ENCODE results near the gene MINK1.
A peak's percentile ranks its signal among the peaks of the same experiment; 100 is the strongest.

DNA sequence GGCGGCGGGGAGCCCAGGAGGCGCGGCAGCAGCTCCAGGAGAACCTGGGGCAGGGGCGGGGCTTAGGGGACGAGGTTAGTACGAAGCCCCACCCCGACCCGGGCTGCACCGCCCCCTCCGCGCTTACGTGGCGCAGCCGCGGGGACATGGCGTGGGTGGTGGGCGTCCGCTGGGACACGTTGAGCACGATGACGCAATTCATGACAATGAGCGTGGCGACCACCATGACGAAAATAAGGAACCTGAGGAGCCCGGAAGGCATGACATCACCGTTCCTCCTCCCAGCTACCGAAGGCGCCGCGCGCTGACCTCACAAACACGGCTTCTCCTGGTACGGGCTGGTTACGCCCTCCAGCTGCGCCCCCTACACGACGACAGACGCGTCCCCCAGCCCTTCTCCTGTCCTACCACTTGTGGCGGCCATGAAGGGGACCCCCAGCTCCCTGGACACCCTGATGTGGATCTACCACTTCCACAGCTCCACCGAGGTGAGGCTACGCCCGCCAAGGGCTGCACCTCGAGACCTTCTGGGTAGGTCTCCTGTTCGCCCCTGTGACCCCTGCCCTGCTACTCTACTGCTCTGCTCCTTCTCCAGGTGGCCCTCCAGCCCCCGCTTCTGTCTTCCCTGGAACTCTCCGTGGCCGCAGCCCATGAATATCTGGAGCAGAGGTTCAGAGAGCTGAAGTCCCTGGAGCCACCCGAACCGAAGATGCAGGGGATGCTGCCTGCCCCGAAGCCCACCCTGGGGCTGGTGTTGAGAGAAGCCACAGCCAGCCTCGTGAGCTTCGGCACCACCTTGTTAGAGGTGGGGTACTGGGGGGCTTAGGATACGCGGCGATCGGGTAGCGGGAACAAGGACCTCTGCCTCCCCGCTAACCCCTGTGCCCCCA lies 66.4 kb downstream of the MINK1 start, which contains the start of gene C17orf107:
- TF ChIP-seq, protein P1, sequence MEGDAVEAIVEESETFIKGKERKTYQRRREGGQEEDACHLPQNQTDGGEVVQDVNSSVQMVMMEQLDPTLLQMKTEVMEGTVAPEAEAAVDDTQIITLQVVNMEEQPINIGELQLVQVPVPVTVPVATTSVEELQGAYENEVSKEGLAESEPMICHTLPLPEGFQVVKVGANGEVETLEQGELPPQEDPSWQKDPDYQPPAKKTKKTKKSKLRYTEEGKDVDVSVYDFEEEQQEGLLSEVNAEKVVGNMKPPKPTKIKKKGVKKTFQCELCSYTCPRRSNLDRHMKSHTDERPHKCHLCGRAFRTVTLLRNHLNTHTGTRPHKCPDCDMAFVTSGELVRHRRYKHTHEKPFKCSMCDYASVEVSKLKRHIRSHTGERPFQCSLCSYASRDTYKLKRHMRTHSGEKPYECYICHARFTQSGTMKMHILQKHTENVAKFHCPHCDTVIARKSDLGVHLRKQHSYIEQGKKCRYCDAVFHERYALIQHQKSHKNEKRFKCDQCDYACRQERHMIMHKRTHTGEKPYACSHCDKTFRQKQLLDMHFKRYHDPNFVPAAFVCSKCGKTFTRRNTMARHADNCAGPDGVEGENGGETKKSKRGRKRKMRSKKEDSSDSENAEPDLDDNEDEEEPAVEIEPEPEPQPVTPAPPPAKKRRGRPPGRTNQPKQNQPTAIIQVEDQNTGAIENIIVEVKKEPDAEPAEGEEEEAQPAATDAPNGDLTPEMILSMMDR (IDR thresholded peaks at IDR 0.05), result no peak
- TF ChIP-seq POLR2A (IDR thresholded peaks at IDR 0.05) (peak in 1 of 2 donors; percentile 9), EP300 (IDR thresholded peaks at IDR 0.05) (no peak)

Data from gastroesophageal sphincter (tissue), 3 donors.